Fibroblast of mammary gland (primary cell): ENCODE results near the gene FAM180B.

Experiments used
- DNase-seq: peaks from one replicate; pipeline ENCODE4 v3.0.0-alpha.2; 2010; ENCODE audit warnings: low read depth
- H3K4me3 ChIP-seq: 2 replicates; pipeline ENCODE4 v1.5.1; 2011; ENCODE audit warnings: low read depth, mild to moderate bottlenecking, low read length, moderate library complexity; ENCODE audit not compliant: control insufficient read depth
- CTCF ChIP-seq: conservative IDR thresholded peaks from 2 replicates; pipeline ENCODE4 v1.5.1; 2011; ENCODE audit warnings: low read depth, low read length, inconsistent platforms; ENCODE audit not compliant: control insufficient read depth, insufficient read depth

FAM180B gene

GRCh38 chr11:47570651-47571356, 15.7 kb upstream of the FAM180B start:
- H3K4me3 ChIP-seq: no peak overlapping the region
- TF ChIP-seq CTCF: no peak
- no peak for DNase-seq

GRCh38 chr11:47571357-47571729, 15.1 kb upstream of the FAM180B start:
- TF ChIP-seq CTCF: no peak
- H3K4me3 ChIP-seq: no peak overlapping the region
- DNase-seq: no peak

DNA sequence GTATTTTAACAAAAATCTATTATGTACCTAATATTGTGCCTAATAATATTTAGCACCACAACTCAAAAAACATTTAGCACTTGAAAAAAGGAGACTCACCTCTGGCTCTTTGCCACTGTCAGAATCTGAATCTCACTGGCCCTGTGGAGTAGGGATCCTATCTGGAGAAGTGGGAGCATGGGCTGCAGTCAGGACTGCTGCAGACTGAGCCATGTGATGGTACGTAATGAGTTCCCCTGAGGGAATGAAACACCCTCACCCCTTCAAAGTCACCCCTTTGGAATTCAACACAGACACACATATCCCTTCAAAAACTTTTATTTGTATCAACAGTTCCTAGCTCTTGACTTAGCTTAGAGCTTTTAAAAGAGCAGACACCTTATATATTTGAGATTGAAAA, 14.6 kb upstream of the FAM180B start:
- H3K4me3 ChIP-seq: no peak overlapping the region
- peak; percentile 78 for DNase-seq
- no peak for TF ChIP-seq CTCF

DNA sequence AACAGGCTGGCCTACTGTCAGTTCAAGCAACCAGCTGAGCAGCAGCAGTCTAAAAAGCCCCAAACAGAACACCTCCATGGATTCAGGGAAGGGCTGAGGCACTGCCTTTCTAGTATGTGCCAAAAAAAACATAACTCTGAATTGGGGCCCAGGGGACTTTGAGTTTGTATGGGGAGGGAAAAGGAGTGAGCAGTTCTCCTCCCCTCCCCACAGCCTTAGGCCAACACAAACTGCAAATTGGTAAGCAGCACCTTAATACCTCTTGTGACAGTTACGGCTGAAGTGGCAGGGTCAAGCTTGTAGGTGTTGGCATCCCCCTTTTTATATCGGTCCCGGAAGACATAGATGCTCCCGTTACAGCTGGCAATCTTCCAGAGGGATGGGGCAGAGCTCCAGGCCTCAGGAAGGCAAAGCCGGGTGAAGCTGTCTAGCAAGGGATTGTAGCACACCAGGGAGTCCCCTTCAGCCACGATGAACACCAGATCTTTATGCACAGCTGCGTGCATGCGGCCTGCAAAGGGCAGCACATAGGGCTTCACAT, 13.7 kb upstream of the FAM180B start:
- no peak overlapping the region for H3K4me3 ChIP-seq
- TF ChIP-seq CTCF: no peak
- peak; percentile 57 for DNase-seq

DNA sequence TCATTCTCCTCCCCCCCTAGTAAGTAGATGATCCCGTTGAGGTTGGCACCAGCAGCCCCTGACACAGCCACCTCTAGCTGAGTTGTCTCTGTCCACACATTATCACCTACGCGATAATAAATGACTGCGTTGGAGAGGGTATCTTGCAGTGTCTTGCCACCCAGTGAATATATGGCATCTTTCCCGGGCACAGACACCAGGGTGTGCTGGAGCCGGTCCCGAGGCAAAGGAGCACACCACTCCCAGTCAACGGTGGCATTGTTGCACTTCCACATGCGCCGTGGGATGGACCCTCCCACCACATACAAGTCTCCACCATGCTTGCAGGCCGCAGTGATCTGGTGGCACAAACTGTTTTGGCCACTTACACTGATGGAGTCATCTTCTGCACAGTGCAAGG, 13.2 kb upstream of the FAM180B start:
- no peak for TF ChIP-seq CTCF
- no peak overlapping the region for H3K4me3 ChIP-seq
- DNase-seq: no peak

- peak overlapping the region; percentile 96 for H3K4me3 ChIP-seq
- peak; percentile 50 for DNase-seq
- no peak for TF ChIP-seq CTCF
Observed at GRCh38 chr11:47577460-47578041, 8.9 kb upstream of the FAM180B start.
